GM12801 (cell line): ENCODE results near the gene MTTP.

Experiments
- TF ChIP-seq, protein P1 (sequence below): IDR thresholded peaks from one replicate; pipeline ENCODE4 v1.5.1; 2011; ENCODE audit warnings: control low read depth; ENCODE audit not compliant: insufficient read length; ENCODE audit errors: extremely low read depth

Gene MTTP

DNA sequence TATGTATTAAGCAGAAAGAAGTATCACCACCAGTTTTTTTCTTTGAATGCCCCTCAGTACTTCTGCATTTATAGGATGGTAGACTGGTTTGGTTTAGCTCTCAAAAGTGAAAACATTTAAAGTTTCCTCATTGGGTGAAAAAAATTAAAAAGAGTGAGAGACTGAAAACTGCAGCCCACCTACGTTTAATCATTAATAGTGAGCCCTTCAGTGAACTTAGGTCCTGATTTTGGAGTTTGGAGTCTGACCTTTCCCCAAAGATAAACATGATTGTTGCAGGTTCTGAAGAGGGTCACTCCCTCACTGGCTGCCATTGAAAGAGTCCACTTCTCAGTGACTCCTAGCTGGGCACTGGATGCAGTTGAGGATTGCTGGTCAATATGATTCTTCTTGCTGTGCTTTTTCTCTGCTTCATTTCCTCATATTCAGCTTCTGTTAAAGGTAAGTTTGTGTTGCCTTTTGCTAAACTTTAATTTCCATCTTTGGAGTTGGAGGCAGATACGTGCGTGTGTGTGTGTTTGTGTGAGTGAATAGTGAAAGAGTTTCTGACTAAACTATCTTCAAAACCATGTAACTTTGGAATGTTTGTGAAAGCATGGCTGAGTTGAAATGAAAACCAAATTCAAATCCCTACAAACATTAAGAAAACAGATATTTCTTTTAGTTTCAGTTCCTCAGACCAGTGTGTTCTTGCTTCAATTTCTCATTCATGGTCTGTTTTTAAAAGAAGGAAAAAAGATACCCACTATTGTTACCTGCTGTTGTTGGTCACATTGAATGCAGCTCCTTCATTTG, at the start of gene MTTP:
Gene MTTP, plus strand, starts transcription at position 295 of the 795 bp plus-strand sequence. Its CDS starts 86 bp downstream, at position 381.
- TF ChIP-seq, protein P1, sequence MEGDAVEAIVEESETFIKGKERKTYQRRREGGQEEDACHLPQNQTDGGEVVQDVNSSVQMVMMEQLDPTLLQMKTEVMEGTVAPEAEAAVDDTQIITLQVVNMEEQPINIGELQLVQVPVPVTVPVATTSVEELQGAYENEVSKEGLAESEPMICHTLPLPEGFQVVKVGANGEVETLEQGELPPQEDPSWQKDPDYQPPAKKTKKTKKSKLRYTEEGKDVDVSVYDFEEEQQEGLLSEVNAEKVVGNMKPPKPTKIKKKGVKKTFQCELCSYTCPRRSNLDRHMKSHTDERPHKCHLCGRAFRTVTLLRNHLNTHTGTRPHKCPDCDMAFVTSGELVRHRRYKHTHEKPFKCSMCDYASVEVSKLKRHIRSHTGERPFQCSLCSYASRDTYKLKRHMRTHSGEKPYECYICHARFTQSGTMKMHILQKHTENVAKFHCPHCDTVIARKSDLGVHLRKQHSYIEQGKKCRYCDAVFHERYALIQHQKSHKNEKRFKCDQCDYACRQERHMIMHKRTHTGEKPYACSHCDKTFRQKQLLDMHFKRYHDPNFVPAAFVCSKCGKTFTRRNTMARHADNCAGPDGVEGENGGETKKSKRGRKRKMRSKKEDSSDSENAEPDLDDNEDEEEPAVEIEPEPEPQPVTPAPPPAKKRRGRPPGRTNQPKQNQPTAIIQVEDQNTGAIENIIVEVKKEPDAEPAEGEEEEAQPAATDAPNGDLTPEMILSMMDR: no peak

DNA sequence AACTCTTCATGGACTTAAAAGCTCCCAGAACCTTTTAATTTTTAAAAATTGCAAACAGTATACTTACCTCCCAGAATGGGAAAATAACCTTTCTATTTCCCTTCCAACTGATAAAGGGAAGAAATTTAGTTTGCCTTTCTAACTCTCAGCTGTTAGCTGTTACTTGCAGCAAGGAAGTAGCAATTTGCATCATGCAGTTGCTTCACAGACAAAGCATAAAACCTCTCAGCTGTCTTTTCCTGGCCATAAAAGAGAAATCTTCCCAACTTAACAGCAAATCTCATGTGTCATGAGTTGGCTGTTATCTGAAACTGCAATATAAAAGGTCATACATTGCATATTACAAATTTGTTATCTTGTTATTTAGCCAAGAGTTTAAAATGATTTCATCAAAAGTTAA, 45.4 kb upstream of the MTTP start:
- TF ChIP-seq, protein P1: no peak

DNA sequence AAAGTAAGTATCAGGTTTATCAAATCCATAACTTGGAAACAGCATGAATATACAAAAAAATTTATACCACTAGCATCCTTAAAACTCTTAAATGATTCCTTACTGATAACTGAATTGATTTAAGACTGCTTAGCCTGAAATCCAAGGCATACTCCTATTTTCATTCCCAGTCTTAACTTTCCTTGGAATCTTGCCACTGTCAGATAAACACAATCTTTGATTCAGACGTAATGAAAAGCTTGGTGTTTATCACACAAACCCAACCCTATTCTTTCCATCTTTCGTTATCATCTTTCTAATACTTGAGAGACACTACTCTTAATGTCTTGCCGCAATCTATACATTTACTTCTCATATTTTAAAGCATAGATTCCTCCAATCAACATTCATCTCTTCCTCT, 44.7 kb upstream of the MTTP start:
- TF ChIP-seq, protein P1: no peak

DNA sequence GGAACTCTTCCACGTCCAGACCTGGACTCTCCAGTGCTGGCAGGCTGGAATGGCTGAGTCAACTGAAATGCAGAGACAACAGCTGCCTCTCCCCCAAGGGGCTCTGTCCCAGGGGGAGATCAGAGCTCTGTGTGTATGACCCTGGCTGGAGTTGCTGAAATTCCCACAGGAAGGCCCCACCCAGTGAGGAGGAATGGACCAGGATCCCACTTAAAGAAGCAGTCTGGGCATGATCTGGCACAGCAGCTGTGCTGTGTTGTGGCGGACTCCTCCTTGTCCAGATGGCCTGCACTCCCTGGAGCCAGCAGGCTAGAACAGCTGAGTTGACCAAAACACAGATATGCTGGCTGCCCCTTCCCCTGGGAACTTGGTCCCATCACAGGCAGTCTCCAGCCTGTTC, 38.4 kb upstream of the MTTP start:
- TF ChIP-seq, protein P1: no peak

DNA sequence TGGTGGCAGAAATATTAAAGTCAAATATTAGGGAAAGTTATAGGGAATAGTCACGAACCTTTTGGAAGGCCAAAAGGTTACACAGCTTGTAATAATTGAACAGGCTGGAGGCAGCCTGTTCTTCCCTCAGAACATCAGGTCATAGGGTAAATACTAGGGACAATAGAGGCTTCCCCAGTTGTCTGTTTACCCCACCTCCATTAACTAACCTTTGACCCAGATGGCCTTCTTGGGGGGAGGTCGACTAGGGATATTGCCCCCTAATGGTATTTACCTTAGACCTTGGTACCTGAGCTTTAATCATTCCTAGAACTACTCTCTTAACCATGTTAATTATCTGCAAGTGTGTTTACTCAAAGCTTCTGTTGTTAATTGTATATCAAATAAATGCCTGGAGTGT, 37.8 kb upstream of the MTTP start:
- TF ChIP-seq, protein P1: no peak

DNA sequence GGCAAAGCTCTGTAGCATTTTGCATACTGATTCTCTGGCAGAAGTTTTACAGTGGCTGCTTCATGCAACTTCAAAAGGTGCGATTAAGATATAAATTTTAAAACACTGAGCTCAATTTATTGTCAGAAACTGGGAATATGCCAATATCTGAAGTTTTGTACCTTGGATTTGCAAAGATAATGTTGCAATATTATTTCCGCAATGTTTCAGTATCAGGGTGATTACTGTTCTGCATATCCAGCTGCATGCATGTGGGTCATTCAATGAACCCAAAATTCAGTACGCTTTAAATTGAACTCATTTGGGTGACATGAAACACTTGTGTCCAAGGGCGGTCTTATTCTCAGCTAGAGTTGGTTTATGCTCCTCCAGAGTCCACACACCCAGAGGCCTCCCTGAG, 37.0 kb upstream of the MTTP start:
- TF ChIP-seq, protein P1: no peak

DNA sequence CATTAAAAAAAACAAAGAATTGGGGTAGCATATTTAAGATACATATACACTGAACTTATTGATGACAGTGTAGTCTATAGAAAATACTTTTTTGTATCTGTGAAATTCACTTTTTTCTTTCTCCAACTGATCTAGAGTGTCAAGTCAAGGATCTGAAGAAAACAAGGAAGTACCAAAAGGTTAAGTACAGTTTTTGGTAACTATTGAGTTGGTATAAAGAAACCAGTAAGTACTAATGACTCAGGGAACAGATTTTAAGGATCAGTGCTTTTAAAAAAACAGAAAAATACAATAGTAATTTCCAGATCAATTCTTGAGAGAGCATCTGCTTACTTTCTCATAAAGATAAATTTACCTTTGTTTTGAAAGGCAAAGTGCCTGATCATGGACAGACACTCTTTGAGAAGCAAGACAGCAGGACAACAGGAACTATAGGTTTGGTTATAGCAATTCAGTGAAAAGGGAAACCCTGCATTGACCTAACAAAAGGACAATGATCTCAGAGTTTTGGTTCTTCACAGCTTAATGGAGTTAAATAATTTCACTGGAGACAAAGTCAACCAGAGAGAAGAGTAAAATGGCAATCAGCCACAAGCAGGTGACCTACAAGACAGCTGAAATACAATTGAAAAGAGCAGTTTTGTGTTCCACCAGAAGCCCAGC, 34.2 kb upstream of the MTTP start:
- TF ChIP-seq, protein P1: no peak
